ENCODE results near the gene RANGAP1. TPM values are rescaled to one million over a fixed set of nuclear protein-coding genes. Genes with fewer than 3 reads are reported as not detected.

Gene RANGAP1
- total RNA-seq, 1 donor from 2014 or later = 43.8 TPM

- Histone ChIP-seq H3K27me3 (ENCODE audit: low read depth) (no peaks in the 10 kb centered on the region), H3K36me3 (peaks cover 27% of the 10 kb centered on the region), H3K4me1 (peaks cover 8% of the 10 kb centered on the region), H3K9me3 (no peaks in the 10 kb centered on the region), H3K27ac (no peak overlapping the region), H3K4me3 (no peak overlapping the region)
- DNase-seq (no peak), ATAC-seq (no peak)
- intact Hi-C loops (cut with DNase I) = no loop called here
- no peak for TF ChIP-seq CTCF (IDR thresholded peaks at IDR 0.05)
These were observed 43.4 kb downstream of the RANGAP1 start for GRCh38 chr22:41242396-41243117.

GRCh38 chr22:41241133-41241676, 44.8 kb downstream of the RANGAP1 start:
- Histone ChIP-seq H3K9me3 (no peaks in the 10 kb centered on the region), H3K4me1 (peaks cover 20% of the 10 kb centered on the region), H3K4me3 (no peak overlapping the region), H3K36me3 (peaks cover 13% of the 10 kb centered on the region), H3K27me3 (ENCODE audit: low read depth) (no peaks in the 10 kb centered on the region), H3K27ac (no peak overlapping the region)
- TF ChIP-seq CTCF (IDR thresholded peaks at IDR 0.05) = no peak
- no peak for DNase-seq
- ATAC-seq = no peak
- intact Hi-C loops (cut with DNase I) = no loop called here

- Histone ChIP-seq H3K9me3 (no peaks in the 10 kb centered on the region), H3K36me3 (peaks cover 6% of the 10 kb centered on the region), H3K27me3 (ENCODE audit: low read depth) (no peaks in the 10 kb centered on the region), H3K4me1 (peaks cover 20% of the 10 kb centered on the region), H3K27ac (no peak within 1 kb of the TSS), H3K4me3 (no peak within 1 kb of the TSS)
- DNase-seq = no peak
- intact Hi-C loops (cut with DNase I) = no loop called here
- TF ChIP-seq CTCF (IDR thresholded peaks at IDR 0.05) = no peak
- no peak for ATAC-seq
These were observed 45.4 kb downstream of the RANGAP1 start, which contains the start of gene CHADL for GRCh38 chr22:41240377-41241132. Gene CHADL, minus strand, starts transcription at chr22:41240931. Its CDS starts 50 bp downstream, at chr22:41240881.

- intact Hi-C loops (cut with DNase I) = no loop called here
- no peak for ATAC-seq
These were observed 46.4 kb downstream of the RANGAP1 start for GRCh38 chr22:41239443-41240128.

More at GRCh38 chr22:41239443-41240128, 46.4 kb downstream of the RANGAP1 start:
- peaks cover 25% of the 10 kb centered on the region for H3K4me1 ChIP-seq
- H3K4me3 ChIP-seq = no peak overlapping the region
- no peaks in the 10 kb centered on the region for H3K36me3 ChIP-seq
- TF ChIP-seq CTCF (IDR thresholded peaks at IDR 0.05) = no peak
- no peak overlapping the region for H3K27ac ChIP-seq
- DNase-seq = no peak
- H3K9me3 ChIP-seq = no peaks in the 10 kb centered on the region
- no peaks in the 10 kb centered on the region for H3K27me3 ChIP-seq (ENCODE audit: low read depth)

Measured in lower lobe of right lung (tissue), 2 donors.